LNCaP clone FGC (cell line): Measurements from ENCODE around the gene AGFG2.
A peak's percentile ranks its signal among the peaks of the same experiment; 100 is the strongest.
"Not testable (repeated sequence)": the region's sequence is repeated elsewhere in the genome, so short reads cannot be mapped to it uniquely, and the experiment has no call there.

Source experiments
- DNase-seq: peaks from one replicate; pipeline ENCODE4 v3.0.0-alpha.2; 2011; ENCODE audit warnings: low read depth
- H3K4me3 ChIP-seq: 2 replicates; pipeline ENCODE4 v1.5.1; 2011; ENCODE audit warnings: mild to moderate bottlenecking, low read depth, low read length, control low read depth
- TF ChIP-seq, protein P1 (sequence below): IDR thresholded peaks from 2 replicates; pipeline ENCODE4 v1.5.1; 2012; ENCODE audit warnings: mild to moderate bottlenecking; ENCODE audit not compliant: control insufficient read depth, insufficient read depth; ENCODE audit errors: extremely low read depth

The AGFG2 gene

DNA sequence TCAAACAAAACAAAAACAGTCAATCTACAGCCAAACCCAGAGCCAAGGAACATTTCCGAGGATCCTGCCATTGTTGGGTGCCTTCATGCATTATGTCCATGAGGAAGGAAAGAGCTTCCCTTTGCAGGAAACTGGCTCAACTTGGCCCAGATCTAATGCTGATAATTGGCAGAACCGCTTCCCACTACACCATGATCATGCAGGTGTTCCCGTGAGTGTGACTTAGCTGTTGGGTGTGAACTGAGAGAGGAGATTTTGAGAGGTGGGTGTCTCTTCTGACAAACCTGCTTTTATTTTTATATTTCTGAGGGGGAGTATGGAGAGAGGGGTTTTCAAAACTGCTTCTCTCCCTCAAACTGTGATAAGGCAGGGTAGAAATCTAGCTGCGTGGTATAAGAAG is 20.1 kb downstream of the AGFG2 start:
- H3K4me3 ChIP-seq = no peak overlapping the region
- no peak for DNase-seq
- TF ChIP-seq, protein P1, sequence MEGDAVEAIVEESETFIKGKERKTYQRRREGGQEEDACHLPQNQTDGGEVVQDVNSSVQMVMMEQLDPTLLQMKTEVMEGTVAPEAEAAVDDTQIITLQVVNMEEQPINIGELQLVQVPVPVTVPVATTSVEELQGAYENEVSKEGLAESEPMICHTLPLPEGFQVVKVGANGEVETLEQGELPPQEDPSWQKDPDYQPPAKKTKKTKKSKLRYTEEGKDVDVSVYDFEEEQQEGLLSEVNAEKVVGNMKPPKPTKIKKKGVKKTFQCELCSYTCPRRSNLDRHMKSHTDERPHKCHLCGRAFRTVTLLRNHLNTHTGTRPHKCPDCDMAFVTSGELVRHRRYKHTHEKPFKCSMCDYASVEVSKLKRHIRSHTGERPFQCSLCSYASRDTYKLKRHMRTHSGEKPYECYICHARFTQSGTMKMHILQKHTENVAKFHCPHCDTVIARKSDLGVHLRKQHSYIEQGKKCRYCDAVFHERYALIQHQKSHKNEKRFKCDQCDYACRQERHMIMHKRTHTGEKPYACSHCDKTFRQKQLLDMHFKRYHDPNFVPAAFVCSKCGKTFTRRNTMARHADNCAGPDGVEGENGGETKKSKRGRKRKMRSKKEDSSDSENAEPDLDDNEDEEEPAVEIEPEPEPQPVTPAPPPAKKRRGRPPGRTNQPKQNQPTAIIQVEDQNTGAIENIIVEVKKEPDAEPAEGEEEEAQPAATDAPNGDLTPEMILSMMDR = no peak

DNA sequence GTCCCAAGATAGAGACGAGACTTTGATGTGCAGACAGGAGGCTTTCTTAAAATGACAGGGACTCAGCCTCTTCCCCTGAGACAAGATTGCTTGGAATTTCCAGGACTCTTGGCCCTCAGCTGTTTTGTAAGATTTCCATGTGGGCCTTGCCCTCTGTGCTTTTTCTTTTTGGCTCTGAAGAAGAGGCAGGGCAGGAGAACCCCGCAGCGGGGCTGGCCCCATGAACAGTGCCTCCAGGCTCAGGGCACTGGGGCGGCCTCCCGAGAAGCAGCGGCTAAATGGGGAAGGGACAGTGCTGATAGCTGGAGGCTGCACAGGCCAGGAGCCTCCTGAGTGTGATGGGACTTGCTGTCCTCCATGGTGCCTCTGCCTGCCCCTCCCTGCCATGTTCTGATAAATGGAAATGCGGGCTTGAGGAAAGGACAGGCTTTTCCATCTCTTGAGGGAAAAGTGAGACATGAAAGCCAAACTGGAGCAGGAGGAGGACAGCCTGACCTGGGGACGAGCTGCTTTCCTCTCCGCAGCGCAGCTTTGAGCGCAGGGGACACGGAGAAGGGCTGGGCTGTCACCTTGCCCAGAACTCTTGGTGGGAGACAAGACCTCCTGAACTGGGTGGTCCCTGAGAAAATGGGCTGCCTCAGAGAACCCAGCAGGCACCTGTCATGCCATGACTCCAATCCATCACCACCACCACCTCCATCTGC is 22.6 kb downstream of the AGFG2 start:
- TF ChIP-seq, protein P1 = no peak
- H3K4me3 ChIP-seq = no peak overlapping the region
- no peak for DNase-seq

DNA sequence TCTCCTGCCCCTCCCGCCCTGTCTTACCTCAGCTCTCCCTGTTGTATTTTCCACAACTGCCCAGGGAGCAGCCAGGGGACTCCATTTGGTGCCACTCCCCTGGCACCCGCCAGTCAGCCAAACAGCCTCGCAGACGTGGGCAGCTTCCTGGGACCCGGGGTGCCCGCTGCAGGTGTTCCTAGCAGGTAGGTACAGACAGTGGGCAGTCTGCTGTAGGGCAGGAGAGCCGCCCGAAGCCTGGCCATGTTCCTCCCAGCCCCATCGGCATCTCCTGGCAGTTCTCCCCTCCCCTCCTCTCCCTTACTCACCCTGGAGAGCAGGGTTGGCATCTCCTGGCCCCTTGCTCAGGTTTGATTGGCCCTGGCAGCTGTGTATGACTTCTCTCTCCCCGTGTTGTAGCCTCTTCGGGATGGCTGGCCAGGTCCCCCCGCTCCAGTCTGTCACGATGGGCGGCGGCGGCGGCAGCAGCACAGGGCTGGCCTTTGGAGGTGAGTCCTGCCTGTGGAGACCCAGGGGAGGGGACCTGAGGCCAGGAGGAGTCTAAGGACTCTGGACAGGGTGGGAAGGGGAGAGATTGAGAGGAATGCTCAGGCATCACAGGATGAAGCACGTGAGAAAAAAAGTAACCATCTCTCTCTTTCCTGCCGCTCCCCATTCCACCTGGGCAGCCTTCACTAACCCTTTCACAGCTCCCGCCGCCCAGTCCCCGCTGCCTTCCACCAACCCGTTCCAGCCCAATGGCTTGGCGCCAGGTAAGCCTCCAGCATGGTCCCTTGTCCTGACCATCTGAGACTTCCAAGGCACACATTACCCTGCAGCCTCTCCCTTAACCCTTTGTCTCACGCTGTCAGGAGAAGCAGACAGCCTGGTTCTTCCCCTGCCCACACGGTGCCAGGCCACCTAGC is 23.4 kb downstream of the AGFG2 start:
- H3K4me3 ChIP-seq = no peak overlapping the region
- no peak for DNase-seq
- TF ChIP-seq, protein P1 = no peak

DNA sequence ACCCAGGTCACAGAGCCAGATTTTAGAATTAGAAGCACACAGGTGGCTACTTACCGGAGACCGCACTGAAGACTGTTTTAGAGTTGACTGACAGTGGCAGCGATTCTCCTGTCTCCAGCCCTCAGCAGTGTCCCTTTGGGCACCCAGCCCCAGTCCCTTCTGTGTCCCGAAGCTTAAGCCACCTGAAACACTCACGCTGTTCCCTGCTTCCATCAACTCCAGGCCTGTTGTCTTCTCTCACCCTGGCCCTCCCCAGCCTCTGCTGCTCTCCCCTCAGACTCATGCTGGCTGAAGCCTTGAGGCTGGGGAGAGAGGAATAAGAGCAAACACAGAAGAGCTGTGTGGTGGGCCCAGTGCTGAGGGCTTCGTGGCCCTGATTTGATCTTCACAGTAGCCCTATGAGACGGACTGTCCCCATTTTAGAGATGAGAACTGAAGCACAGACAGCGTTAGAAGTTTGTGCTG is 24.1 kb downstream of the AGFG2 start:
- no peak for DNase-seq
- TF ChIP-seq, protein P1 = no peak
- H3K4me3 ChIP-seq = no peak overlapping the region

DNA sequence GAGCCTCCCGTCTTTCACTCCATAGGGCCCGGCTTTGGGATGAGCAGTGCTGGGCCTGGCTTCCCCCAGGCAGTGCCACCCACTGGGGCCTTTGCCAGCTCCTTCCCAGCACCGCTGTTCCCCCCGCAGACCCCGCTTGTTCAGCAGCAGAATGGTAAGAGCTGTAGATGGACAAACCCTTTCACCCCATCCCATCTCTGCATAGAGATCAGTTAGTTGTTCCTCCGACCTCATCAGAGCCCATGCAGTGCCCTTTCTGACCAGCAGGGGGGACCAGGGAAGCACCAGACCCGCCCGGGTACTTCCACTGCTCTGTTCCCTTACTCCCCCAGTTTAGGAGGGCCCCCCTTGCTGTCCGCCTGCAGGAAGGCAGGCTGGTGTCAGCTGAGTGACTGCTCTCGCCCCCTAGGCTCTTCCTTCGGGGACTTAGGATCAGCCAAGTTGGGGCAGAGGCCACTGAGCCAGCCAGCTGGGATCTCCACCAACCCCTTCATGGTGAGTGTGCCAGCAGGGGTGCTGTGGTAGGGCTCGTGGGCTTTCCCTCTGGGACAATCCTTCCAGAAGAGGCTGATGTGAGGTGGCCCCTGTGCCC is 24.9 kb downstream of the AGFG2 start:
- no peak for DNase-seq
- TF ChIP-seq, protein P1 = peak; percentile 76
- no peak overlapping the region for H3K4me3 ChIP-seq

DNA sequence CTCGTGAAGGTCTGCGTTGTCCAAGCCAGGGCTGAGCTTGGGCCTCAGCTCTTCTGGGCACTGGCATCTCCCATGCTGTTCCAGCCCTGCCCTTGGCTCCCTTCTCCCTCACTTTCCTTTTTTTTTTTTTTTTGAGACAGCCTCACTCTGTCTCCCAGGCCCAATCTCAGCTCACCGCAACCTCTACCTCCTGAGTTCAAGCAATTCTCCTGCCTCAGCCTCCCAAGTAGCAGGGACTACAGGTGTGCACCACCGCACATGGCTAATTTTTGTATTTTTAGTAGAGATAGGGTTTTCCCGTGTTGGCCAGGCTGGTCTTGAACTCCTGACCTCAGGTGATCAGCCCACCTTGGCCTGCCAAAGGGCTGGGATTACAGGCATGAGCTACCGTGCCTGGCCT is 25.4 kb downstream of the AGFG2 start:
- not testable (repeated sequence) for H3K4me3 ChIP-seq, DNase-seq

DNA sequence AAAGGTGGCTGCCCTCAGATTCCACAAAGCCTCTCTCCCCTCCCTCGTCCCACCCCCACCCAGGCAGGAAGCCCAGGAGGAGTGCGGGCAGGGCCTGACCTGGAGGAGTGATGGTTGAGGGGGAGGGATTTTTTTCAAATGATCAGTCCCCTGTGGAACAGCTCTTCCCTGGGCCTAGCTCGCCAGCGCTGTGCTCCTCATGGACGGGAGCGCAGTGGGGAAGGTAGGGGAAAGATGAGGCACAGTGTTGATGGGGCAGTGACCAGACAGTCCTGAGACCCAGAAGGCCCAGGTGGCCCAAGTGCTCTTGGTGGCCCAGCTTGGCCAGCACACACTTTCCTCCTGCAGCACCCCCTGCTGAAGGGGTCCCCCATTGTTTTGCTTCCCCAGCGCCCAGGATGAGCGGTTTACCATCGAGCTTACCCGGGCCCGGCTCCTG is 26.1 kb downstream of the AGFG2 start:
- H3K4me3 ChIP-seq = no peak overlapping the region
- TF ChIP-seq, protein P1 = no peak
- DNase-seq = no peak
